Measurements from ENCODE around the gene CX3CR1. TPM values are rescaled to one million over a fixed set of nuclear protein-coding genes. Genes with fewer than 3 reads are reported as not detected.

CX3CR1 gene
- polyA plus RNA-seq, 1 donor from 2014 or later: not detected

DNA sequence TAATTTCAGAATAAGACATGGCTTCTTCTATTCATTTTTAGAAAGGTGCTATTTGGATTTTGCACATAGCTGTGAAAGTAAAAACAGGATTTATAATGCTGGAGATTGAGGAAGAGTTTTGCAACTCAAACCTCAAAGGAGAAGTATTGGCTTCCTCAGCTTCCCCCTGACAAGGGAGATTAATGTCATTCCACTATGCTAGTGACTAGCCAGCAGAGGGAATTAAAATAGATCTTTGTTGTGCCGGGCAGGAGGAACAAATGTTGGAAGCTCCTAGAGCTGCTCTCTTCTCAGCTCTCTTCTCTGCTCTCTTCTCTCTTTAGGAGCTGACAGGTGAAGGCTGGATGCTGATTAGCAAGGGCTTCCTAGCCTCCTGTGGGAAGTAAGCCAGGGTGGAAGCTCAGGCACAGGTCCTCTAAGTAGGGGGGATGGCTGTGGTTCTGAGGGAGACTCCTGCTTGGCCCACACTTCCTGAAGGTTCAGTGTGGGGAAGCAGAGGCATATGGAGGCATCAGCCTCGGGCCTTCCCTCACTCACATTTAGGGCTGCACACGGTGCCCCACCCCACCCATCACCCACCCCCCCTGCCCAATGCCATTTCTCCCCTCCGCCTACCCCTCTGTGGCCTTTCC lies 29.6 kb downstream of the CX3CR1 start:
- Histone ChIP-seq H3K27me3 (ENCODE audit: insufficient read depth, low read depth, low read length) (no peaks in the 10 kb centered on the region), H3K79me2 (replicated peaks; ENCODE audit: insufficient read depth, low read length) (no peaks in the 10 kb centered on the region), H3K9ac (ENCODE audit: low read length) (no peak overlapping the region), H3F3A (ENCODE audit: insufficient read depth, low read length, poor library complexity, severe bottlenecking) (no peaks in the 10 kb centered on the region), H4K20me1 (ENCODE audit: insufficient read depth) (no peaks in the 10 kb centered on the region), H2AFZ (ENCODE audit: low read depth, low read length) (no peak overlapping the region), H3K9me3 (ENCODE audit: low read length) (no peaks in the 10 kb centered on the region), H3K4me3 (ENCODE audit: low read length) (no peak overlapping the region), H3K9me2 (ENCODE audit: insufficient read depth, low read length) (no peaks in the 10 kb centered on the region), H3K27ac (ENCODE audit: low read length) (no peak overlapping the region), H3K4me2 (ENCODE audit: low read length) (no peak overlapping the region), H3K36me3 (ENCODE audit: insufficient read depth, low read length) (no peaks in the 10 kb centered on the region)
- TF ChIP-seq RAD21 (conservative IDR thresholded peaks at IDR 0.05) (no peak), SMC3 (conservative IDR thresholded peaks at IDR 0.05; ENCODE audit: poor library complexity) (no peak), POLR2AphosphoS5 (IDR thresholded peaks at IDR 0.05) (no peak), MXI1 (conservative IDR thresholded peaks at IDR 0.05; ENCODE audit: poor library complexity, severe bottlenecking) (no peak), EP300 (conservative IDR thresholded peaks at IDR 0.05; ENCODE audit: poor library complexity, severe bottlenecking) (no peak), EZH2 (IDR thresholded peaks at IDR 0.05; ENCODE audit: borderline replicate concordance, insufficient read depth, low read length, poor library complexity, severe bottlenecking) (no peak), TAF1 (IDR thresholded peaks at IDR 0.05; ENCODE audit: low read depth) (no peak)
- TF ChIP-seq, protein P1, sequence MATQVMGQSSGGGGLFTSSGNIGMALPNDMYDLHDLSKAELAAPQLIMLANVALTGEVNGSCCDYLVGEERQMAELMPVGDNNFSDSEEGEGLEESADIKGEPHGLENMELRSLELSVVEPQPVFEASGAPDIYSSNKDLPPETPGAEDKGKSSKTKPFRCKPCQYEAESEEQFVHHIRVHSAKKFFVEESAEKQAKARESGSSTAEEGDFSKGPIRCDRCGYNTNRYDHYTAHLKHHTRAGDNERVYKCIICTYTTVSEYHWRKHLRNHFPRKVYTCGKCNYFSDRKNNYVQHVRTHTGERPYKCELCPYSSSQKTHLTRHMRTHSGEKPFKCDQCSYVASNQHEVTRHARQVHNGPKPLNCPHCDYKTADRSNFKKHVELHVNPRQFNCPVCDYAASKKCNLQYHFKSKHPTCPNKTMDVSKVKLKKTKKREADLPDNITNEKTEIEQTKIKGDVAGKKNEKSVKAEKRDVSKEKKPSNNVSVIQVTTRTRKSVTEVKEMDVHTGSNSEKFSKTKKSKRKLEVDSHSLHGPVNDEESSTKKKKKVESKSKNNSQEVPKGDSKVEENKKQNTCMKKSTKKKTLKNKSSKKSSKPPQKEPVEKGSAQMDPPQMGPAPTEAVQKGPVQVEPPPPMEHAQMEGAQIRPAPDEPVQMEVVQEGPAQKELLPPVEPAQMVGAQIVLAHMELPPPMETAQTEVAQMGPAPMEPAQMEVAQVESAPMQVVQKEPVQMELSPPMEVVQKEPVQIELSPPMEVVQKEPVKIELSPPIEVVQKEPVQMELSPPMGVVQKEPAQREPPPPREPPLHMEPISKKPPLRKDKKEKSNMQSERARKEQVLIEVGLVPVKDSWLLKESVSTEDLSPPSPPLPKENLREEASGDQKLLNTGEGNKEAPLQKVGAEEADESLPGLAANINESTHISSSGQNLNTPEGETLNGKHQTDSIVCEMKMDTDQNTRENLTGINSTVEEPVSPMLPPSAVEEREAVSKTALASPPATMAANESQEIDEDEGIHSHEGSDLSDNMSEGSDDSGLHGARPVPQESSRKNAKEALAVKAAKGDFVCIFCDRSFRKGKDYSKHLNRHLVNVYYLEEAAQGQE (IDR thresholded peaks at IDR 0.05; ENCODE audit: borderline replicate concordance): no peak
- TF ChIP-seq, protein P2, sequence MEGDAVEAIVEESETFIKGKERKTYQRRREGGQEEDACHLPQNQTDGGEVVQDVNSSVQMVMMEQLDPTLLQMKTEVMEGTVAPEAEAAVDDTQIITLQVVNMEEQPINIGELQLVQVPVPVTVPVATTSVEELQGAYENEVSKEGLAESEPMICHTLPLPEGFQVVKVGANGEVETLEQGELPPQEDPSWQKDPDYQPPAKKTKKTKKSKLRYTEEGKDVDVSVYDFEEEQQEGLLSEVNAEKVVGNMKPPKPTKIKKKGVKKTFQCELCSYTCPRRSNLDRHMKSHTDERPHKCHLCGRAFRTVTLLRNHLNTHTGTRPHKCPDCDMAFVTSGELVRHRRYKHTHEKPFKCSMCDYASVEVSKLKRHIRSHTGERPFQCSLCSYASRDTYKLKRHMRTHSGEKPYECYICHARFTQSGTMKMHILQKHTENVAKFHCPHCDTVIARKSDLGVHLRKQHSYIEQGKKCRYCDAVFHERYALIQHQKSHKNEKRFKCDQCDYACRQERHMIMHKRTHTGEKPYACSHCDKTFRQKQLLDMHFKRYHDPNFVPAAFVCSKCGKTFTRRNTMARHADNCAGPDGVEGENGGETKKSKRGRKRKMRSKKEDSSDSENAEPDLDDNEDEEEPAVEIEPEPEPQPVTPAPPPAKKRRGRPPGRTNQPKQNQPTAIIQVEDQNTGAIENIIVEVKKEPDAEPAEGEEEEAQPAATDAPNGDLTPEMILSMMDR (IDR thresholded peaks at IDR 0.05; ENCODE audit: poor library complexity, severe bottlenecking): no peak

DNA sequence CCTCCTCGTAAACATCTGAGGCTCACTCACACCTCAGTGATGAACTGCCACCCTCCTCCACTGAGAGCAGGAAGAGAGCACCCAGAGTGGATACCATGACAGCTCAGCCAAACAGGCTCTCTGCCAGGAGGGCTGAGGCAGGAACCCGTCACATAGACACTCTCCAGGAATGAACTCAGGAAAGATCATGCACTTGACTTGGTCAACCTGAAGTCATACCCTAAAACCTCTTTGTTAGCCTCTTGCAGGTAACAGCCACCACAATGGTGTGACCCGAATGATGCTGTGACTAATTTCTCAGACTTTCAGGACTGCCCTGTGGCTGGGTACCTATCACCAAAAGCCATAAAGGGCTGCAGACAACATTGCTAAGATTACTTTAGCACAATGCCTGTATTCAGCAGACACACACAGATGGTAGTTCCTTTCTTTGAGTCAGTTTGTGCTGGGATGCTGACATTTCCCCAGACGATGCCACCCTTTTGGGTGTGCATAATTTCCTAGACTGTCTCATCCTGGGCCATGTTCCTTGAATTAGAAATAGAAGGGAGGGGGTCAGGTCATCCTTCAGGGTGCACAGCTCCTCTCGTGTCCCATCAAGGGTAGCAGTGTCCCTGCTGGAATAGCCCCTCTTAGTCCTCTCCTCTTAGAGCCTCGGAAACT lies 30.3 kb downstream of the CX3CR1 start:
- H3K9me2 ChIP-seq (ENCODE audit: insufficient read depth, low read length): no peaks in the 10 kb centered on the region
- no peak overlapping the region for H3K4me3 ChIP-seq (ENCODE audit: low read length)
- H3K27ac ChIP-seq (ENCODE audit: low read length): no peak overlapping the region
- no peaks in the 10 kb centered on the region for H3F3A ChIP-seq (ENCODE audit: insufficient read depth, low read length, poor library complexity, severe bottlenecking)
- no peak overlapping the region for H3K9ac ChIP-seq (ENCODE audit: low read length)
- TF ChIP-seq EZH2 (IDR thresholded peaks at IDR 0.05; ENCODE audit: borderline replicate concordance, insufficient read depth, low read length, poor library complexity, severe bottlenecking) (no peak), MXI1 (conservative IDR thresholded peaks at IDR 0.05; ENCODE audit: poor library complexity, severe bottlenecking) (no peak), RAD21 (conservative IDR thresholded peaks at IDR 0.05) (no peak), TAF1 (IDR thresholded peaks at IDR 0.05; ENCODE audit: low read depth) (no peak), POLR2AphosphoS5 (IDR thresholded peaks at IDR 0.05) (no peak), SMC3 (conservative IDR thresholded peaks at IDR 0.05; ENCODE audit: poor library complexity) (no peak), EP300 (conservative IDR thresholded peaks at IDR 0.05; ENCODE audit: poor library complexity, severe bottlenecking) (no peak)
- TF ChIP-seq, protein P2 (IDR thresholded peaks at IDR 0.05; ENCODE audit: poor library complexity, severe bottlenecking): no peak
- TF ChIP-seq, protein P1 (IDR thresholded peaks at IDR 0.05; ENCODE audit: borderline replicate concordance): no peak
- H4K20me1 ChIP-seq (ENCODE audit: insufficient read depth): no peaks in the 10 kb centered on the region
- H3K27me3 ChIP-seq (ENCODE audit: insufficient read depth, low read depth, low read length): no peaks in the 10 kb centered on the region
- no peaks in the 10 kb centered on the region for H3K36me3 ChIP-seq (ENCODE audit: insufficient read depth, low read length)
- no peak overlapping the region for H2AFZ ChIP-seq (ENCODE audit: low read depth, low read length)
- H3K79me2 ChIP-seq (replicated peaks; ENCODE audit: insufficient read depth, low read length): no peaks in the 10 kb centered on the region
- H3K4me2 ChIP-seq (ENCODE audit: low read length): no peak overlapping the region
- H3K9me3 ChIP-seq (ENCODE audit: low read length): no peaks in the 10 kb centered on the region

All from neural cell (in vitro differentiated cells).